Daoy (cell line): ENCODE data around the gene TMEM119. TPM values are rescaled to one million over a fixed set of nuclear protein-coding genes. Genes with fewer than 3 reads are reported as not detected.

ENCODE experiments used
- DNase-seq: peaks from one replicate; pipeline ENCODE4 v3.0.0-alpha.2; 2015; ENCODE audit warnings: low read depth
- total RNA-seq: library from RNA; depleted of rRNA; stranded (reverse); fragments of >200 nt; shearing (Covaris generic); gene quantifications from 2 replicates; pipeline ENCODE4 v1.2.3, GENCODE V29; 2014; rRNA removed

TMEM119 gene, protein sequence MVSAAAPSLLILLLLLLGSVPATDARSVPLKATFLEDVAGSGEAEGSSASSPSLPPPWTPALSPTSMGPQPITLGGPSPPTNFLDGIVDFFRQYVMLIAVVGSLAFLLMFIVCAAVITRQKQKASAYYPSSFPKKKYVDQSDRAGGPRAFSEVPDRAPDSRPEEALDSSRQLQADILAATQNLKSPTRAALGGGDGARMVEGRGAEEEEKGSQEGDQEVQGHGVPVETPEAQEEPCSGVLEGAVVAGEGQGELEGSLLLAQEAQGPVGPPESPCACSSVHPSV
- total RNA-seq, result 0.57 and 1.1 TPM in 2 replicates

DNA sequence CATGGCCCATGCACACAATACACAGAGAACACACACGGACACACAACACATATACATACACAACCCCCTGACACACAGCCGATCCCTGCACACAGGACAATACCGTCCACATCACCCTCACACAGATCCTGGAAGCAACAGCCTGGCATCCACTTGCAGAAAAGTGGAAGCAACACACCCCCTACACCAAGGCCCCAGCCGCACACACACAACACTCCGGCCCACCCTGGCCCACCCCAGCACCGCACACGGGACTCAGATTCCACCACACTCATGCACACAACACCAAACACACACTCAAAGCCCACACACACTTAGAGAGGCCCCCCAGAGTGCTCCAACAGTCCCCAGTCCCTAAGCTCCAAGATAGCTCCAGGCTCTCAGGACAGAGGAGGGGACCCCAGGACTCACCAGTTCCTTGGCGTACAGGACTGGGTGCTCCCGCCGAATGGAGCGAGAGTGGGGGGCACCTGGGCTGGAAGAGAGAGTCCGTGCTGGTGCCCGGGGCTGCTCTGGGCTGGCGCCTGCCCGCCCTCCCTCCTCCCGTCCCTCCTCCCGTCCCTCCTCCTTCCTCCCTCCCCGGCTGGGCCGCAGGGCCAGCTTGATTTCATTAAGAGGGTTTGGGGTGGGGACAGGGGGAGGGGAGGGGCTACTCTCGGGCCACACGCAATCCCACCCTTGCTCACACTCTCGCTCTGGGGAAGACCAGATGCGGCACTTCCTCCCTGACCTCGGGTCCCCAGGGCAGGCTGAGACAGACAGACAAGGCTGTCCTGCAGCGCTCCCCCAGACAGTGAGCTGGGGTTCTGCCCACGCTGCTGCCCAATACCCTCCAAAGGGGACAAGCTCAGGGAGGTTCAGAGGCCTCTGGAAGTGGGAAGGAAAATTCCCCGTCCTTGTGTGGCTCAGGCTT, at the start of gene TMEM119:
Gene TMEM119 (minus strand): TSS at position 526 of the 913 bp plus-strand sequence. CDS start 5,701 bp downstream, outside the sequence.
- DNase-seq, result no peak

DNA sequence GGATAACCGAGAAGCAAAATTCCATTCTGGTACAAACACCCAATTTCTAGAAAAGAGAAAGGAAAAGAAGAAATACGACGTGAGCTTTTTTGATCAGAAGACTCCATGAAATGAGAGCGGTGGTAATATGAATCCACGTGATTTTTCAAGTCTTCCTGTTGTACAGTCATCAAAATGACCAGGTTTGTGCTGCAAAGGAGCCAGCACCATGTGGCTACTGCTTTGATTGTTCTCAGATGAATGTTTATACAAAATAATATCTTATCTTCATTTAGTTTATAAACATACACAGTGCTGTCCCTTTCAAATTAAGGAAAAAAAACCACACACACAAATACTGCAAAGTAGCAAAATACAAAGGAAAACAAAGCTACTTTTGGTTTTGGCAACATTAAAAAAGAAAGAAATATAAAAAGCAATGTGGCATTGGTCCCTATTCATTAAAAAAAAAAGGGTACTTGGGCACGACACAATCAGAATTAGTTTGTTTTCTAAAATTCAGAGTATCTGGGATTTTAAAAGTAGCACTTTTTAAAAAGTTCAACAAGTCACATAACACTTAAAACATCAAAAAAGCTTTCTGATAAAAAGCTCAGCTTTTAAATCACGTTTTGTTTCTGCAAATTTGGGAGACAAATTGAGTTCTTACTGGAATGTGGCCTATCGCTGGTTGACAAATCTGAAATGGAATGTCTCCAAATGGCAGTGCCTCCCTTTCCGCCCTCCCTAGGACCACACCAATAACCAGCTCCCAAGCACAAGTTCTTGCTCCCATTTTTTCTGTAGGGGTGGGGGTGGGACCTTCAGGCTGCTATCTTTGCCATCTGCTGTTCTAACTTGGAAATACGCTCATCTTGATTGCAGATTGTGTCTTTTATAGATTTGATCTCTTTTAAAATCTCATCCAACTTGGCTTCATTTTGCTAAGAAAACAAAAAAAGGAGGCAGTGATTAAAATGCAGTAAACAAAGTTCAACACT, 49.0 kb upstream of the TMEM119 start:
- no peak for DNase-seq

DNA sequence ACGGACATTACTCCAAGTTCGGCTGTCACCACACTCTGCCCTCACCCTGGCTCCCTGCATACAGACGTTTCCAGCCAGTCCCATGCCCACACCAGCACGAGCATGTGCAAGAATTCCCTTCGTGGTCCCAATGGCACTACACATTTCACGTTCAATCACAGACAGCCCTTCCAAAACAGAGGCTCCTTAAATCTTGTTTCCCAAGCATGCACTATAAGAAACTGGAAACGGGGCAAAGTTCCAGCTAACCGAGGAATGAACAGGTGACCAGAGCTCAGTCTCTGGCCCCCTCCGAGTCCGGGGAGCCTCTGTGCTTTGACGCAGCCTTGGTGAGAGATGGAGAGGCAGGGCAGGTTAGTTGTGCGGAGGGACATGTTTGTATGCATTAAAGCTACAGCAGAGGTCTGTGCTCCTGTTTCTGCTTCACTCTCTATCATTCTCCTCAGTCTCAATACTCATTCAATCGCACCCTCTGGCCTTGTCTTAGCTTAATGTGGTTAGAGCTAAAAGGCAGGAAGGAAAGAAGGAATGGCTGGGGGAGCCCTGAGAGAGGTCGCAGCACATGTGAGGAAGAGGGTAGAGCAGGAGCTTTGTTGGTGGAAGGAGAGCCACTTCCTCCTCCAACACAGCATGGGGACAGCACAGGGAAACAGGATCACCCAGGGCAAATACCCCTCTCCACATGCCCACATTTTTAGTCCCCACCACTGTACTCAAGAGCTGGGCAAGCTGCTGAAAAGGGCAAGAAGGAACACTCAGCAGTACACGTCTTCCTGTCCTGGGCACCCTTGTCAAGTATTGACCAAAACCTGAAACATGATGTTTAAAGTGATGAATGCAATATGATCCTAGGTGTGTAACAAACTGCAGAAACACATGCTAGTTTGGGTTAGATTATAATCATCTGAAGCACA, 48.1 kb upstream of the TMEM119 start:
- no peak for DNase-seq

DNA sequence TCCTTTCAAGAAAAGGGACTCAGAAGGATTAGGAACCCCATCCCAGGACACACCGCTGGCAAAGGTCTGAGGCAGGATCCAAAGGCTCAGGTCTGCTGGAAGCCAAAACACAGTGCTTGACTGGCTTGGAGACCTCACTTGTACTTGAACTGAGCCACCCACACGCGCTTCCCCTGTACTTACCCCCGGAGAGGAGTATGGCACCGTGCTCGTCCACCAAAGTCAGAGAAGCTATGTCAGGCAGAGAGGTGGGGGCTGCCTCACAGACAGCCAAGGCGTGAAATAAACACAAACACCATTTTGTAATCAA, 46.9 kb upstream of the TMEM119 start:
- no peak for DNase-seq

DNA sequence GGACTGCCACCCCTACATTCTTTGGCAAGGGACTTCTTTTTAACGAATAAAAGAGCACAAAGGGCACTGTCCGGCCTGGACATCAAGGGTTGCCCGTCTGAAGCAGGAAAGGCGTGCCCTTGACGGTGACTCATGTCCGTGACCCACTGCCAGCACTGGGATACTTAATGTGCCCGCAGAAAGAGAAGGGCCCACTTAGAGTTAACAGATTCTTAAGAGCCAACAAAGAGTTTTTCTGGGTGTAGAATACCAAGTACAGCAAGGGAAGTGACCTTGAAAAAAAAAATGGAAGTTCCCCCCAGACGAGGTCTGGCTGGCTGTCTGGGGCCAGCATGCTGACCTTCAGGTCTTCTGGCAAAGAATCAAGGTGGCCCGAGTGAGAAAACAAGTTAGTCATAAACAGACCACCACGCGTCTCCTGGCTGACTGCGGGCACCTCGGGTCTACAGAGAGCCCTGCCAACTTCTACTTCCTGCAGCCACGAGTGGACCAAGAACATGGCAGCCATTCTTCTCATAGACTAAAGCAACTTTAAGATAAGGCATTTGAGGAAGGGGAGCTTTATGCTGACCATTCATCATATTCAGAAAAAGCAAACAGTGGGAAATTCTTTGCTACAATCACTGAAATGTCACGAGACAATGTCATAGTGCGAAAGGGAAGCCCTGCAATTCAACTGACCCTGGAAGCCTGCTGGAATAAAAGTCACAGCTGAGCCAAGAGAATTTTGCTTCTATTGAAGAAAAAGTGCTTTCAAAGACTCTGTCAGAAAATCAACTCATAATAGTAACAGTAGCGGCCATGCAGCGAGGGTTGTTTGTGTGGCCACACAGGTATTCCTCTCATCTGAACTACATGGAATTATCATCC, 46.3 kb upstream of the TMEM119 start:
- peak; percentile 69 for DNase-seq

DNA sequence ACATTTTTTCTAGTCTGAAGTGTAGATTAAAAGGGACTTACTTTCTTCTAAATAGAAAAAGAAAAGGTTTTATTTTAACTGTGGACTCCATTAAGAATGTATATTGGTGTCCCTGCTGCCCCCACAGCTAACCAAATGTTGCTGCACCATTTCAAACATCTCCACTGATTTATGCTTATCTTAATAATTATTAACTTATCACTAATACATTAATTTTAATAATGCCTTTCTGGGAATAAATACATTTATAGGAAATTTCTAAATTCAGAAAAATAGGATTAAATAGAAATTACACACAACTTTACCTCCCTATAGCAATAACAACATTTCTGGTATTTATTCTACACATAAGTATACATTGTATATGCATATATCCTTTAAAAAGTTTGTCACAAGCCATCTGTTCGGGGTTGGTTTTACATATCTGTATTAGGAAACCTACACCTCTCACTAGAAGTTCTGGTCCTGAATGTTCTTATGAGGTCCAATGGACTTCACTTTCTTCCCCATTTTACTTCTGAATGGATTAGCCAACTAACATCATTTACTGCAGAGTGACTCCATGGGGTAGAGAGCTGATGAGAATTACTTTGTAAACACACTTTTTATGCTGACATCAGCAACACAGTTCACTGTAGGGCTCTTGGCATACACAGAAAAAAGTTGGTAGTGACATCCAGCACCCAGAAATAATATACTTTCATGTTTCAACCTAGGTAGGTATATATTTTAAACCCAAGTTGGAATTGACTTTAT, 45.2 kb upstream of the TMEM119 start:
- DNase-seq, result no peak

DNA sequence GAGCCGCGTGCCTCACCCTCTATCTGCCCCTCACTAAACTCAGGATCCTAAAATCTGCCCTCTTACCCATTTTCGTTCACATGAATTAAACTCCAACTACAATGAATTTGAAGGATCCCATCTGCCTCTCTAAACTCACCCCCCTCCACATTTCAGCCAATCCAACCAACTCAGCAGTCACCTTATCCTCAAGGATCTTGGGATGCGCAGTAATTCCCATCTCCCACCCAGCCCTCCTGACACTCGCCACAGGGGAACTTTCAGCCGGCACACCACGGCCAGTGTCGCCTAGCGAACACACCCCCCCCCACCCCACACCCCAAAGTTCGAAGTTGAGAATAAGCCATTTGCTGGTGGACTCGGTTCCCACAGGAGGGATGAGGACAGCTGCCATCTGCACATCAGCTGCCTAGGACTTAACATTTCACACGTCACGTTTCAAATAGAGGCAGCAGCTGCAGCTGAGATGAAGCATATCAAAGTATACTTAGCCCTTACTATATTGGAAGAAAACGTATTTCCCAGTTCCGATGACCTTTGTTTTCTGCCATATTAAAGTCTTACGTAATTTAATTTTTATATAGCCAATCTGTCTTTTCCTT, 44.5 kb upstream of the TMEM119 start:
- DNase-seq, result no peak

DNA sequence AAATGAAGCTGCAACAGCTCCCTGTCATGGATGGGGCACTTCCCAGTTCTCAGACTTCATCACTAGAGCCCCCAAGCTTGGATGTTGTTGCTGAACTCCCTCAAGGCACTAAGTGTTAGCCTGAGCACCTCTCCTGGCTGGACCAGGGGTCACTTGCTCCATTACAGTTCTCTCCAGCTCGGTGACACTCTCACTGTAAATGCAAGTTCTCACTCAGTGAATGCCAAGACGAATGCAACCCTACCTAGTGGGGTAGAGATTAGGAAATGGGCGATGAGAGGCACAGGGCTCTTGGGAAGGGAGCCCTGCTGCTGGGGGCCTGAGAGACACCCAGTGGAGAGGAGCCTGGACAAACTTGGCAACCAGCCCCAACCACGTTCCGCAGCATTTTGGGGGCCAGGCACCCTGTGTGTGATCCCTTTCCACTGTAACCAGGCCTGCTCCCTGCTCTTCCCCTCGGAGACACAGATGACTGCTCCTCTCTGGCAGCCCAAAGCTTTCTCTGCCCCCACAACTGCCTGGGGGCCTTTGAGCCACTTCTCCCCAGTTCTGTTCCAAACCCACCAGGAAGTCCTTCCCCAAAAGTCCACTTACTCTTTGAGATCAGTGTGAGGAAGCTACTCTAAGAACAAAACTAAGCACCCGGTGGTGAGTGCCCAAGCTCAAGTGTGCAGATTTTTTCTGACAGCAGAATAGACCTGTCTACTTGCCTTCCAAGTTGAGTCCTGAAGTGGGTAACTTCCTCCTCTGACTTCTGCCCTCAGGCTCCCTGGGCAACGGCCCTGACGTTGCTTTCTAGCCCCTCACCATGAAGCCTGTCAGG, 43.8 kb upstream of the TMEM119 start:
- no peak for DNase-seq

DNA sequence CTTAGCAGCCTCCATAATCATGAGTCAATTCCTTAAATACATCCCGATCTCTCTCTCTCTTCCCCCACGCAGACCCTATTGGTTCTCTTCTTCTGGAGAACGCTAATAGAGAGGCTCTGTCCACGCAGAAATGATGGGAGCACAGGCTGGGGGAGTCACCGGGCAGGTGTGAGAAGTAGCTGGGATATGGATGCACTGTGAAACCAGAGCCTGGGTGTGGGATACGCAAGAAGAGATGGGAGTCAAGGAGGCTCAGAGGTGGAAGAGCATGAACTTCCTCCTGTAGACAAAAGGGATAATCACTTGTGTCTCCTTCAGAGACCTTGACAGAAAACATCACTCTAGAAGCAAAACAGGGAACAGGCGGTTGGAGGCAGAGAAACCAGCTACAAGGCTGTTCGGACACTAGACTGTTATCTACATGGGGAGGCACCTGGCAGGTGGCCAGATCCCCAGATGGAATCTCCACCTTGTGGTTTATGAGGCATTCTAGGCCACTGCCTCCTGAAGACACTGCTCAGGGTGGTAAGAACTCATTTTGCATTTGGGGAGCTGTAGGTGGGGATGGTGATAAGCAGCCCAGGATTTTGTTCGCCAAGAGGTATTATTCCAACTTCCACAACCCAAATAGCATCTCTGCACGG, 43.0 kb upstream of the TMEM119 start:
- peak; percentile 57 for DNase-seq

DNA sequence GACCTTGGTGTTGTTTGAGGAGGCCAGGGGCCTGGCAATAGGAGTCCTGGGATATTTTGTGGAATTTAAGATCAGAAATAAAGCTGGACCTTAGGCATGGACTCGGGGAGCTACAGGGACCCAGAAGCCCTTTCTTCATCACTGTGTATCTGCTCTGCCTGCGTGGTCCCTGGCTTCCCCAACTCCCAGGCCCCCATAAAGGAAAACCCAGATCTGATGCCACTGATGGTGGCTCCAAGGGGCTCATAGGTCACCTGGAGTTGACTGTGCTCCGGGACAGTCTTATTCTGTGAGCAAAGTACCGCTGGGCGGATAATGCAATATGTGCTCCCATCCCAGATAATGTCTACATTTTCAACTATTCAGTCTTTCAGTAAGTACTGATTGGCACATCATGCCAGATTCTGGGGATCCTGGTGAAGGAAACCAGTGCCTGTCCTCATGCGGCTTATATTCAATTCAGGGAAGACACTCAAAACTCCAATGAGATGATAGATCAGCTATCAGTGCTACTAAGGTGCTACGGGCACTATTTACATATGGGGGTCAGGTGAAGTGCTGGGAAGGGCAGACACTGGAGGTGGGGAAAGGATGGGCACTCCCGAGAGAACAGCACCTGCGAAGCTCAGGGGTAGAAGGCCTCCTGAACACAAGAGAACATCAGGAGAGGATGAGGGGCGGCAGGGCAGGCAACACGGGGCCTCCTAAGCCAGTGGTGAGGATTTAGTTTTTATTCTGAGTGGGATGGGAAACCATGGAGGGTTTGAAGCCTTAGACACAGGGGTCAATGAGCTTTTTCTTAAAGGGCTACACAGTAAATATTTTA, 41.3 kb upstream of the TMEM119 start:
- DNase-seq, result no peak

DNA sequence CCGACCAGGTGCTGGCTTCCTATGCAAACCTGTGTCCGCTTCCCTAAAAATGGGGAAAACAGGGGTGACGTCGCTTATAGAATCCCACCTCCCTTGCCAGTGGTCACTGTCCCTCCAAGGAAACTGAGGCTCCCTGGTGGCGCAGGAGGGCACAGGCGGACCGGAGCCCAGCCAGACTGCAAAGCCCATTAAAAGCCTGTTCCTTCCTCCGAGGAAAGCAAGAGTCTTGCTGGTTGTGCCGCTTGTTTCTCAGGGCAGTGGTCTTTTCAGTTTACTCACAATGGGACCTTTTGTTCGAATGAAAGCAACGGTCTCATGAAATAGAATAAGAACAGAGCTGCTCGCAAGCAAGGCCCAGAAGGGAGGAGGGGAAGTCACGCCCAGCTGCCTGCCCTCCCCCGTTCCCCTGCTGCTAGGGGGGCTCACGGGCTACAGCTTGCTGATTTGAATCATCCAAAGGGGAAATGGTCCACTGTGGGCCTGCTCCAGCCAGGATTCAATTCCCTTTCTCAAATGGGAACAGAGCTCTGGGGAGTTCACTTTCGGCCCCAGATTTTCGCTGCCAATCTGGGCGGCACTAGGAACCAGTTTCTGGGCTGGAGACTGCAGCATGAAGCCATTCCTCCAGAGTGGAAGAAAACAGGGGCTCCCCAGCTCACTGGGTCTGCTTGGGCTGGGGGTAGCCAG, 40.4 kb upstream of the TMEM119 start:
- DNase-seq, result no peak

DNA sequence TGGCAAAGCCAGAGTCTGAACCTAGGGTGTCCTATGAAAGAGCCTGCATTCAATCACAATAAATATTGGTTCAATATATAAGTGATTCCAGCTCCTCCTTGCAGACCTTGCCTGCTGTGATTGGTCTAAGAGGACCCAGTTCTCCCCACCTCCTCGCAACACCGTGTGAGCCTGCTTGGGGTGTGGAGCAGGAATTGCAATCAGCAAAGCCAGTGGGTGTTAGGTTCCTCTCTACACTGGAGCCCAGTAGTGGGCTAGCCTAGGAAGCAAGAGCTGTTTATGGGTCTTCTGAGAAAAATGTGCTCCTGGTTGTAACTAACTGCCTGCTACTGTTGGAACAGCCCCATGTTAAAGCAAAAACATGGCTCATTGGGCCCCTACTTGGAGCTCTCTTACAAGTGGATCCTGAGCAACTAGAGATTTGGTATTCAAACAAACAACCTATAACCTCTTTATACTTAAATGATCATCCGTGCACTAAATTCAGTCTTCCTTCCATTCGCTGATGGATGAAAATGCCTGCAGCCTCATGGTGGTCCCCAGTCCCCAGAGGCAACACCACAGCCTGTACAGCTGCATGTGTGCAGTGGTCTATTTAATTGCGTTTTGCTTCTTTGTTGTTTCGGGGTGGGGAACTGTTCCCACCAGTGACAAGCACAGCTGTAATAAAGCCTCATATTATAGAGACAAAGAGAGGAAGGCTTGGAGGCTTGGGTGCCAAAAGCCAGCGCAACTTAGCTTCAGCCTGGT, 39.5 kb upstream of the TMEM119 start:
- no peak for DNase-seq

DNA sequence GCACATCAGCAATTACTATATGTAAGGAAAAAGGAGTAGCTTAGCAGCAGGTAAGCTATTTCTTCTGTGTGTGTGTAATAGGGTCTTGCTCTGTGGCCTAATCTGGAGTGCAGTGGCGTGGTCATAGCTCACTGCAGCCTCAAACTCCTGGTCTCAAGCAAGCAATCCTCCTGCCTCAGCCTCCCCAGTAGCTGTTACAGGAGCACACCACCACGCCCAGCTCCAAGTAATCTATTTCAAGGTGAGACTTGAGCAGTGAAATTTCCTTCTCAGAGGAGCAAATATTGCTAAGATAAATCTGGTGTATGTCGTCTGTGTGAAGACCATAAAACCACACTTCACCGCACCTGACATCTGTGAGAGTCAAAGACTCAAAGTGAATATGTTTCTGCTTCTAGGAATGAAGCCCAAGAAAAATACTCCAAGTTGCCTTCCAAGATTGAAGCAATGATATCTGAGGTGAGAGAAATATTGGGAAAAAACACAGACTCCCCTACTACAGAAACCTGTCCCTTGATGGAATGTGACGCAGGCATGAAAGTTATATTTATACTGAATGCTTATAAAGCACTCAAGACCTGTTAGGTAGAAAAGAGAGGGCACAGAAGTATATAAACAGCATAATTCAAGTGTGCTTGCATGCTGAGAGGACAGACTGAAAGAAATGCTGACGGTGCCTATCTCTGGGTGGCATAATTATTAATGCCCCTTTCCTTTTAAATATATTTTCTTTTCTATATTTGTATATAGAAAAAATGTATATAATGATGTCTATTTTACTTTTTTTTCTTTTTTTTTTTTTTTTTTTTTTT, 38.3 kb upstream of the TMEM119 start:
- no peak for DNase-seq
